ENCODE data around the gene LRRC19. TPM values are rescaled to one million over a fixed set of nuclear protein-coding genes. Genes with fewer than 3 reads are reported as not detected.

Gene LRRC19
- total RNA-seq, 1 experiment from 2014 or later = not detected

GRCh38 chr9:27019589-27019988 lies 14.1 kb upstream of the LRRC19 start:
- ChIA-PET CTCF (no interaction called here), POLR2A (ENCODE audit: low non-redundant PET) (no interaction called here)
- TF ChIP-seq CTCF (conservative IDR thresholded peaks at IDR 0.05; ENCODE audit: low read depth, low read length) (no peak), EZH2 (IDR thresholded peaks at IDR 0.05; ENCODE audit: borderline replicate concordance, low read depth, low read length, poor library complexity, severe bottlenecking) (no peak)
- H3K9me3 ChIP-seq (ENCODE audit: low read depth, low read length, poor library complexity, severe bottlenecking) = no peaks in the 10 kb centered on the region
- no peaks in the 10 kb centered on the region for H3K27me3 ChIP-seq (replicated peaks; ENCODE audit: insufficient read depth, low read depth, low read length, poor library complexity)
- H3K4me1 ChIP-seq (ENCODE audit: insufficient read depth, low read length, poor library complexity, severe bottlenecking) = no peaks in the 10 kb centered on the region
- no peak for DNase-seq (ENCODE audit: low spot score)
- intact Hi-C loops (cut with micrococcal nuclease; ENCODE audit: unreplicated experiment) = no loop called here
- BruUV-seq (replicated peaks) = no TSS peak
- H3K27ac ChIP-seq (ENCODE audit: low read depth, low read length, poor library complexity, severe bottlenecking) = no peak overlapping the region
- H3K4me3 ChIP-seq (ENCODE audit: low read depth, low read length, poor library complexity, severe bottlenecking) = no peak overlapping the region
- no peaks in the 10 kb centered on the region for H3K36me3 ChIP-seq (ENCODE audit: insufficient read depth, low read length, poor library complexity, severe bottlenecking)

GRCh38 chr9:27003426-27004077 lies 1.9 kb downstream of the LRRC19 start:
- Histone ChIP-seq H3K27ac (ENCODE audit: low read depth, low read length, poor library complexity, severe bottlenecking) (no peak overlapping the region), H3K9me3 (ENCODE audit: low read depth, low read length, poor library complexity, severe bottlenecking) (no peaks in the 10 kb centered on the region), H3K27me3 (replicated peaks; ENCODE audit: insufficient read depth, low read depth, low read length, poor library complexity) (no peaks in the 10 kb centered on the region), H3K4me1 (ENCODE audit: insufficient read depth, low read length, poor library complexity, severe bottlenecking) (no peaks in the 10 kb centered on the region), H3K36me3 (ENCODE audit: insufficient read depth, low read length, poor library complexity, severe bottlenecking) (no peaks in the 10 kb centered on the region), H3K4me3 (ENCODE audit: low read depth, low read length, poor library complexity, severe bottlenecking) (no peak overlapping the region)
- TF ChIP-seq EZH2 (IDR thresholded peaks at IDR 0.05; ENCODE audit: borderline replicate concordance, low read depth, low read length, poor library complexity, severe bottlenecking) (no peak), CTCF (conservative IDR thresholded peaks at IDR 0.05; ENCODE audit: low read depth, low read length) (no peak)
- DNase-seq (ENCODE audit: low spot score) = no peak
- ChIA-PET CTCF (no interaction called here), POLR2A (ENCODE audit: low non-redundant PET) (no interaction called here)
- no TSS peak for BruUV-seq (replicated peaks)
- intact Hi-C loops (cut with micrococcal nuclease; ENCODE audit: unreplicated experiment) = no loop called here

- ChIA-PET CTCF (no interaction called here), POLR2A (ENCODE audit: low non-redundant PET) (no interaction called here)
- Histone ChIP-seq H3K27me3 (replicated peaks; ENCODE audit: insufficient read depth, low read depth, low read length, poor library complexity) (no peaks in the 10 kb centered on the region), H3K4me3 (ENCODE audit: low read depth, low read length, poor library complexity, severe bottlenecking) (no peak overlapping the region), H3K9me3 (ENCODE audit: low read depth, low read length, poor library complexity, severe bottlenecking) (no peaks in the 10 kb centered on the region), H3K36me3 (ENCODE audit: insufficient read depth, low read length, poor library complexity, severe bottlenecking) (no peaks in the 10 kb centered on the region), H3K4me1 (ENCODE audit: insufficient read depth, low read length, poor library complexity, severe bottlenecking) (no peaks in the 10 kb centered on the region), H3K27ac (ENCODE audit: low read depth, low read length, poor library complexity, severe bottlenecking) (no peak overlapping the region)
- intact Hi-C loops (cut with micrococcal nuclease; ENCODE audit: unreplicated experiment) = no loop called here
- TF ChIP-seq CTCF (conservative IDR thresholded peaks at IDR 0.05; ENCODE audit: low read depth, low read length) = no peak
- no peak for TF ChIP-seq EZH2 (IDR thresholded peaks at IDR 0.05; ENCODE audit: borderline replicate concordance, low read depth, low read length, poor library complexity, severe bottlenecking)
- DNase-seq (ENCODE audit: low spot score) = no peak
- BruUV-seq (replicated peaks) = no TSS peak
Measured at GRCh38 chr9:26995810-26996209, 9.7 kb downstream of the LRRC19 start.
